Muscle of back (tissue), 11 donors: Measurements from ENCODE around the gene KRTAP5-11. TPM values are rescaled to one million over a fixed set of nuclear protein-coding genes. Genes with fewer than 3 reads are reported as not detected.
"Not testable (repeated sequence)": the region's sequence is repeated elsewhere in the genome, so short reads cannot be mapped to it uniquely, and the experiment has no call there.

Experiments used
- DNase-seq, 3 donors: peaks; one replicate each; pipeline versions ENCODE4 v3.0.0 to v3.0.0-alpha.2; 2013
- polyA plus RNA-seq, 10 donors: library from polyadenylated mRNA; unstranded; fragments of 120-200 nt; gene quantifications; one replicate each; pipeline ENCODE4 v1.2.1, GENCODE V29; 2013; ENCODE audit not compliant: insufficient read length in 10 of 10

The KRTAP5-11 gene
- polyA plus RNA-seq, 10 donors, result 0.59 TPM; not detected in 9

GRCh38 chr11:71556018-71556417 lies 26.7 kb downstream of the KRTAP5-11 start:
- no peak for DNase-seq

GRCh38 chr11:71555508-71555907 lies 27.2 kb downstream of the KRTAP5-11 start:
- no peak for DNase-seq

GRCh38 chr11:71554996-71555395 lies 27.7 kb downstream of the KRTAP5-11 start:
- DNase-seq, result no peak

GRCh38 chr11:71551711-71552110 lies 31.0 kb downstream of the KRTAP5-11 start:
- DNase-seq, result no peak

GRCh38 chr11:71548716-71549151 lies 33.9 kb downstream of the KRTAP5-11 start:
- no peak for DNase-seq

- DNase-seq, result no peak
Observed at GRCh38 chr11:71548120-71548519, 34.6 kb downstream of the KRTAP5-11 start, which contains the start of gene KRTAP5-9. TSS of gene KRTAP5-9 (plus strand) at chr11:71548420. CDS start at chr11:71548658, 238 bp downstream.

GRCh38 chr11:71545405-71545966 lies 37.2 kb downstream of the KRTAP5-11 start:
- DNase-seq, result no peak

GRCh38 chr11:71544525-71545214 lies 38.0 kb downstream of the KRTAP5-11 start:
- DNase-seq, result no peak

- no peak for DNase-seq
Observed at GRCh38 chr11:71543866-71544265, 38.8 kb downstream of the KRTAP5-11 start.

- no peak for DNase-seq
Observed at GRCh38 chr11:71542879-71543777, 39.5 kb downstream of the KRTAP5-11 start.

- no peak for DNase-seq
Observed at GRCh38 chr11:71542382-71542781, 40.3 kb downstream of the KRTAP5-11 start.

GRCh38 chr11:71540521-71541304 lies 42.0 kb downstream of the KRTAP5-11 start:
- not testable (repeated sequence) for DNase-seq

GRCh38 chr11:71539971-71540370 lies 42.7 kb downstream of the KRTAP5-11 start:
- DNase-seq, result not testable (repeated sequence)

- no peak for DNase-seq
Observed at GRCh38 chr11:71539017-71539416, 43.7 kb downstream of the KRTAP5-11 start.

- DNase-seq, result no peak
Observed at GRCh38 chr11:71538666-71538990, 44.0 kb downstream of the KRTAP5-11 start.

- not testable (repeated sequence) for DNase-seq
Observed at GRCh38 chr11:71537977-71538665, 44.6 kb downstream of the KRTAP5-11 start, which contains the start of gene KRTAP5-8. TSS of gene KRTAP5-8 (plus strand) at chr11:71538025. CDS start at chr11:71538056, 31 bp downstream.

GRCh38 chr11:71537537-71537936 lies 45.1 kb downstream of the KRTAP5-11 start:
- no peak for DNase-seq

- DNase-seq, result no peak
Observed at GRCh38 chr11:71535825-71536224, 46.9 kb downstream of the KRTAP5-11 start.

GRCh38 chr11:71534711-71535608 lies 47.7 kb downstream of the KRTAP5-11 start:
- DNase-seq, result not testable (repeated sequence)
